GM10248 (cell line): Measurements from ENCODE around the gene KLHL10.
"Not testable (repeated sequence)": the region's sequence is repeated elsewhere in the genome, so short reads cannot be mapped to it uniquely, and the experiment has no call there.

Experiments used
- CTCF ChIA-PET: fragments of 300-600 bp; sonication (Branson Sonifier 250); formaldehyde crosslinking; extraction: SDS; loops from one replicate; lab custom pipeline; 2021; ENCODE audit warnings: antibody characterized with exemption; lab: Yijun Ruan, JAX
- POLR2A ChIA-PET: fragments of 350-650 bp; sonication (Branson Sonifier 250); formaldehyde crosslinking; extraction: SDS; loops from one replicate; lab custom pipeline; 2020; ENCODE audit warnings: antibody characterized with exemption; lab: Yijun Ruan, JAX
- DNase-seq: peaks from one replicate; pipeline ENCODE4 v3.0.0; 2012; ENCODE audit errors: extremely low spot score
- CTCF ChIP-seq: IDR thresholded peaks from 2 replicates; pipeline ENCODE4 v1.5.1; 2012; ENCODE audit warnings: mild to moderate bottlenecking, low read depth; ENCODE audit errors: extremely low read depth, missing control alignments, control extremely low read depth

Gene KLHL10

DNA sequence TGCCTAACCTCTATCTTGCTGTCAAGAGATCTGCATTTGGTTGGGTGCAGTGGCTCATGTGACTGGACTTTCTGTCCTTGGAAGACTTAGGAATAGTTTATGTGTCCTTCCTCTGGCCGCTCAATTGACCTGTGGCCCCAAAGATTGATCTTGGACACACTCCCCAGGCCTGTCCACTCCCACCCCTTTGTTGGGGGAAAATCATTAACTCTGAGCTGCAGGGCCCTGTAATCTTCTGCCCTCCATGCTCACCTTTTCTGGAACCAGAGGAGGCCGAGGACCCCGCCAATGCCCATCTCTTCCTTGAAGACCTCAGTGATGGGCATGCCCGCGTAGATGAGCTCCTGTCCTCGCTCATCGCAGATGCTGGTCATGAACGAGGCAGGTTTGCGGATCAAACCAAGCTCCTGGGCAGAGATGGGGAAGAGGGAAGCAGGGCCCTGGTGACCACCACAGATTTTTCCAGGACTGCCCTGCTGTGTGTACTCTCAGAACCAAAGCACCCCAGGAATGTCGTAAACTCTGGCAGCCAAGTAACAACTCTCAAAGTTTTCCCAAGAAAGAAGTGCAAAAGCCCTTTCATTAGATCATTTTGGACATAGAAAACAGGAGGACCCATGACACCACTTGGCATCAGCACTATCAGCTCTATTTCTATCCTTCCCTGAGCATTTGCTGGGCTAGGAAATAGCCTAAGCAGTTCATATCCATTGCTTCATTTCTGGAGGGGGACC is 36.1 kb downstream of the KLHL10 start:
- POLR2A ChIA-PET, result no interaction called here
- CTCF ChIA-PET, result interaction anchor here (0.7 kb wide), 1 partner anchor 8 kb away, joined by 3 read pairs; the partner anchor contains the start of gene KLHL11

DNA sequence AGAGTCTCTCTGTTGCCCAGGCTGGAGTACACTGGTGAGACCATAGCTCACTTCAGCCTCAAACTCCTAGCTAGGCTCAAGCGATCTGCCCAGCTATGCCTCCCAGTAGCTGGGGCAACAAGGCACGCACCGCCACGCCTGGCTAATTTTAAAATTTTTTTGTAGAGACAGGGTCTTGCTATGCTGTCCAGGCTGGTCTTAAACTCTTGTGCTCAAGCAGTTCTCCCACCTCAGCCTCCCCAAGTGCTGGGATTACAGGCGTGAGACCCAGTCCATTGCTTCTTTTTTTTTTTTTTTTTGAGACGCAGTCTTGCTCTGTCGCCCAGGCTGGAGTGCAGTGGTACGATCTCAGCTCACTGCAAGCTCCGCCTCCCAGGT is 36.7 kb downstream of the KLHL10 start:
- DNase-seq, POLR2A ChIA-PET: not testable (repeated sequence)
- CTCF ChIA-PET, result interaction anchor here (0.7 kb wide), 1 partner anchor 9 kb away, joined by 3 read pairs; the partner anchor contains the start of gene KLHL11

More for the DNA sequence above, 36.1 kb downstream of the KLHL10 start:
- DNase-seq, result no peak
- no peak for TF ChIP-seq CTCF

- no peak for TF ChIP-seq CTCF
- no peak for DNase-seq
- CTCF ChIA-PET, result no interaction called here
- POLR2A ChIA-PET, result no interaction called here
Measured at GRCh38 chr17:41880130-41880529, 42.5 kb downstream of the KLHL10 start.

- no peak for TF ChIP-seq CTCF
- POLR2A ChIA-PET, result no interaction called here
Measured at GRCh38 chr17:41882756-41883155, 45.1 kb downstream of the KLHL10 start.

GRCh38 chr17:41885733-41886132 is 48.1 kb downstream of the KLHL10 start:
- DNase-seq, result no peak
- ChIA-PET CTCF (interaction anchor here (2.8 kb wide), 1 partner anchor 21 kb away, joined by 6 read pairs; the partner anchor contains the start of gene KLHL11), POLR2A (no interaction called here)
- TF ChIP-seq CTCF, result peak; percentile 17

More at GRCh38 chr17:41882756-41883155, 45.1 kb downstream of the KLHL10 start:
- no peak for DNase-seq
- CTCF ChIA-PET, result no interaction called here

GRCh38 chr17:41888332-41888965 is 50.8 kb downstream of the KLHL10 start:
- TF ChIP-seq CTCF, result no peak
- no peak for DNase-seq
- ChIA-PET POLR2A (no interaction called here), CTCF (interaction anchor here (0.6 kb wide), 1 partner anchor 398 kb away, joined by 3 read pairs; no protein-coding TSS in a partner anchor)
